NOMO-1 (cell line): ENCODE data around the gene CDK5RAP2.
A peak's percentile ranks its signal among the peaks of the same experiment; 100 is the strongest.

Experiments used
- DNase-seq, 2 experiments: peaks; one replicate each; lab custom pipeline; 2025; ENCODE audit not compliant: unreplicated experiment in 2 of 2; lab: John Stamatoyannopoulos, UW

The CDK5RAP2 gene

DNA sequence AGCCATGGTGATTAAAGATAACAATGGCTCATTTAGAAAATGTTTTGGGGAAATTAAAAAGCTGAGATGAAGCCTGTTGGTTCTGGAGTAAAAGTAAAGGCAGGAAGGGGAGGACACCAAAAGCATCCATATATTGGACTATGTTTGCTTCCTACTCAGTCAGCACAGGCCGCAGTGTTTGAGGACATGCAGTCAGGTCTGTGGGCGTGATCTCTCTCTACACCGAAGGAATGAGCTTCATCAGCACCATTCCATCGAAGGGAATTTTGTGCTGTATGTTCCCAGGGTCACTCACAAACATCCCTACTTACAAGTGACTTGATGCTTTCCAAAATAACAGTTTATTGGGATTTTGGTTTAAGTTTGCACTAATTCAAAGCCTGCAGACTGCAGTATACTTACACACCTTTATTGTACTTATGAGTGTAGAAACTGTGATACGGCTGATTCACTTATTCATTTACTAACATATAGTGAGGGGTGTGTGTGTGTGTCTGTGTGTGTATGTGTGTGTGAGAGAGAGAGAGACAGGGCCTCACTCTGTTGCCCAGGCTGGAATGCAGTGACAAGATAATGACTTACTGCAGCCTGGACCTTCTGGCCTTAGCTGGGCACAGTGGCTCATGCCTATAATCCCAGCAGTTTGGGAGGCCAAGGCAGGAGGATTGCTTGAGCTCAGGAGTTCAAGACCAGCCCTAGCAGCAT lies 13.4 kb upstream of the CDK5RAP2 start:
- no peak for DNase-seq

- DNase-seq = peak; percentile 40 to 41
These were observed 12.2 kb upstream of the CDK5RAP2 start for GRCh38 chr9:120592210-120592609.

- no peak for DNase-seq
These were observed 7.4 kb upstream of the CDK5RAP2 start for GRCh38 chr9:120587328-120587727.

DNA sequence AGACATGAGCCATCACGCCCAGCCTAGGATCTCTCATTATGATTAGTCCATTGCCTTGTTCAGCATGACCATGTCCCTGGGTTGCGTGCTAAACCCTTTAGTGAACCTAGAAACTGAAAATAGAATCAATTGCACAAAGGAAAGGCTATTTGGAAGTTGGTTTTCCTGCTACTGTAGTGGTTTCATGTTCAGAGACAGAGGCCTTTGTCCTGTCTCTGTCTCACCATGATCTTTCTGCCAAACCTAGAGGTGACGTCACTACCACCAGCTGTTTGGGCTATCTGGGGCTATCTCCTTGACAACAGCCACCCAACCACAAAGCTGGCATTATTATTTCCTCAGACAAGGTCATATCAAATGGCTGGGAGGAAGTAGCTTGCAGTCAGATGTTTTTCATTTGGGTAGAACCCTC lies 4.0 kb upstream of the CDK5RAP2 start:
- peak; percentile 82 to 94 for DNase-seq

- no peak for DNase-seq
These were observed 572 bp downstream of the CDK5RAP2 start for GRCh38 chr9:120579139-120580050.

DNA sequence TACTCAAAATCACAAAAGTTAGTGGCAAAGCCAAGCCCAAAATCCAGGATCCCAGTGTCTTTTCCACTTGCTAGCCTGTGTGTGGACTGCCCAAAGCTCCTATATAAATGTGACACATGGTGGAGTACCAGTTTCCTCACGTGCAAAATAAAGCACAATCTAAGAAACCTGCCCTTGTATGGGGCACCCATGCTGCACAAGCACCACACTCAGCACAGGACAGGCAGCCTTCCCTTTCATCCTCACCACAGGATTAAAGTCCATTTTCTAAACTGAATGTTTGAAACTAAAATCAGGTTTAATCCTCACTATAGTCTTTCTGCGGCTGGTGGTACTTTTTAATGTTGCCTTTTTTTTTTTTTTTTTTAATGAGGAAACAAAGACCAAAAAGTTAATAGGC lies 5.5 kb downstream of the CDK5RAP2 start:
- DNase-seq = no peak

- DNase-seq = no peak
These were observed 7.5 kb downstream of the CDK5RAP2 start for GRCh38 chr9:120572472-120572871.

- no peak for DNase-seq
These were observed 8.3 kb downstream of the CDK5RAP2 start for GRCh38 chr9:120571443-120572257.

DNA sequence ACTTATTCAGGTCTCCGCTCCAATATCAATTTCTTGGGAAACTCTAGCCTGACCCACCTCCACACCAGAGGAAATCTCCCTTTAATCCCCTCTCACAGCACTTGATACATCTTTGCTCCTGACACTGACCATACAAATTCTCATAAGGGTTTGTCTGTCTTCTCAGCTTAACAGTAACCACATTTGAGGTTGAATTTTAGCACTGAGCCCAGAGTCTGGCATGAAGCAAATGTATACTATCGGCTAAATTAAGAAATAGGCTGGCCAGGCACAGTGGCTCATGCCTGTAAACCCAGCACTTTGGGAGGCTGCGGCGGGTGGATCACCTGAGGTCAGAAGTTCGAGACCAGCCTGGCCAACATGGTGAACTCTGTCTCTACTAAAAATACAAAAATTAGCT lies 9.7 kb downstream of the CDK5RAP2 start:
- no peak for DNase-seq

DNA sequence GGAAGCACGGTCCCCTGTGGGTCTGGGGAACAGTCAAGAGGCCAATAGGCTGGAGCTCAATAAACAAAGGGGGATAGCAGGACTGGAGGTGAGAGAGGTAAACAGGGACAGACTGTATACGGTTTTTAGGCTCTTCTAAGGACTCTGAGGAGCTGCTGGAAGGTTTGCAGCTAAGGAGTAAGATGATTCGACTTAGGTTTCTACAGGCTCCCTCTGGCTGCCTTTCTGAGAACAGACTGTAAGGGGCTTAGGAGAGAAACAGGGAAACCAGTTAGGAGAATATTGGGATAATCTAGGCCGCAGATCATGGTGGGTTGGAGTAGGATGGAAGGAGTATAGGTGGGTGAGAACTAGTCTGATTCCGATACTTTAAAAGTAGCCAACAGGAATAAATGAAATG lies 10.4 kb downstream of the CDK5RAP2 start:
- DNase-seq = no peak

- no peak for DNase-seq
These were observed 11.2 kb downstream of the CDK5RAP2 start for GRCh38 chr9:120568816-120569215.

DNA sequence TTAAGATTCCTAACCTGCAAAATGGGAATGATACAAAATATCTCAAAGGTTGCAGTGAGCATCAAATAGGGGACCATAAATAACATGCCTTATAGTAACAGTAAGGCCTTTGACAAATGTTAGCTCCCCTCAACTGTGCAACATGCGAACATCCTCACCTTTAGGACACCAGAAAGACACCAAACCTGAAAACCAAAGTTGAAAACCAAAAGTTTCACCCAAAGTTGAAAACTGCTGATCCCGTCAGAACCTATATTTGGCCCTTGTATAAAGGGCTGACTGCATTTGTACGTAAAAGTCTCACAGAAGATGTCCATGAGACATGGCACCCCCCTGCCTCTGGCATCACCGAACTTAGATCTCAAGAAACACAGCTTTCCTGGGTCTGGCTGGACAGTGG lies 12.1 kb downstream of the CDK5RAP2 start:
- no peak for DNase-seq

GRCh38 chr9:120567081-120567480 lies 12.9 kb downstream of the CDK5RAP2 start:
- DNase-seq = no peak

- no peak for DNase-seq
These were observed 15.4 kb downstream of the CDK5RAP2 start for GRCh38 chr9:120564589-120564988.

DNA sequence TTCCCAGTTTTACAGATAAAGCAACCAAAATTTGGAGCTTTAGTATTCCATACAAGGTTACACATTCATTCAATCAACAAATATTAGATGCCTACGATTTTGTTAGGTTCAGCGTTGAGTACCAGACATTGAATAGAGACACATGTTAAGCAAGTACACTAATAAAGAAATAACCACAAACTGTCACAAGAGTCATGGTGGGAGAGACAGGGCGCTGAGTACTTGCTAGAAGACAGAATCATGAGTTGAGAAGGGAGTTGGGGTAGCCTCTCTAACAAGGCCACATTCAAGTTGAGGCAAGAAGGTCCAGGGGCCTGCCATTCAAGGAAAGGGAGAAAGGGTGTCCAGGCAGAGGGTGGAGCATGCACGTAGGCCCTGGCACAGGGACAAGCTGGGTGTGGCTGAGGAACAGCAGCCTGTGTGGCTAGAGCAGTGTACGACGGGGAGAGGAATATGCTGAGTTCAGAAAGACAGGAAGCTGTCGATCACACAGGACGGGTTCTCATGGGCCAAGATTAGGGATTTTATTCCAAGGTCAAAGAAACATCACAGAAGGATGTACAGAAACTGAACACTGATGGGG lies 17.0 kb downstream of the CDK5RAP2 start:
- DNase-seq = no peak

DNA sequence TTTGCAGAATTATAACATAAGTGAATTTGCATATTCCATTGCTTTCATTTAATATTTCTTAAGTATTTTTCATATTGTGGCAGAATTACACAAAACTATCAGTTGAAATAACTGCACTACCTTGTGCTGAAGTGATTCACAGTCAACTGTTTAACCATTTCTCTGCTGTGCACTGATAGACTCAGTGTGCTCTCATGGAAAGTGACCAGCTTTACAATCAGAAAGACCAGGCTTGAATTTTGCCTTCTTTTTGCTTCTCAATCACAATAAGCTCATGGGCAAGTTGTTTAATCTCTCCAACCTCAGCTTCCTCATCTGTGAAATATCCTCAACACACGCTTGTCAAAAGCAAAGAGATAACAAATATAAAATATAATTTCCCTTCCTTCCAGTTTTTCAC lies 18.3 kb downstream of the CDK5RAP2 start:
- no peak for DNase-seq

- DNase-seq = no peak
These were observed 20.4 kb downstream of the CDK5RAP2 start for GRCh38 chr9:120559546-120559945.

DNA sequence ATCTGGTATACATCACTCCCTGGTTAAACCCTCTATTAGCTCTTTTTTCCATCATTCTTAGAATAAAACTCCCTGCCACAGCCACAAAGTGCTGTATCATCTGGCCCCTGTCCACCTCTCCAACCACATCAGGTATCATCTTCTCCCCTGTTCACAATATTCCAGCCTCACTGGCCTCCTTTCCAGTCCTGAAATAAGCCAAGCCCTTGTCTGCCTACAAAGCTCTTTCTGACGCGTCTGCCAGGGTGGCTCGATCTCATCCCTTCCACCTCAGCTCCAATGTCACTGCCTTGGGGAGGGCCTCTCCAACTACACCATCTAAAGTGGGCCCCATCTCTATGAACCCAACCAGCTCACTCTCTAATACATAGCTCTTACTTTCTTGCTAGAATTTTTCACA lies 21.5 kb downstream of the CDK5RAP2 start:
- DNase-seq = no peak

DNA sequence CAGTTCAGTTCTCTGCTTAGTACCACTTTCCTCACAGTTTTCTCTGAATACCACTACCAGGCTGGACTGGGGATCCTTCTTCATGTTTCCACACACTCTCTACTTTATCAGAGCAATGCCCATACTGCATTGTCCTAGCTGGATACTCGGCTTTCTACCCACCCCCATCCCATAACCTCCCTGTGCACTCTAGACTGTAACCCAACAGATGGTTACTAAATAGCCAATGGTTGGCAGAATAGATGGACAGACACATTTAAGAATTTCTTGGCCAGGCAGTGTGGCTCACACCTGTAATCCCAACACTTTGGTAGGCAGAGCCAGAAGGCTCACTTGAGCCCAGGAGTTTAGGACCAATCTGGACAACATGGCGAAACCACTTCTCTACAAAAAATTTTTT lies 22.8 kb downstream of the CDK5RAP2 start:
- DNase-seq = no peak

GRCh38 chr9:120556775-120557174 lies 23.2 kb downstream of the CDK5RAP2 start:
- no peak for DNase-seq

- peak; percentile 91 for DNase-seq
These were observed 24.1 kb downstream of the CDK5RAP2 start for GRCh38 chr9:120555839-120556238.
